ENCODE measurements around the gene PRKN.

GRCh38 chr6:161486361-161487216 lies 1241.0 kb downstream of the PRKN start:
- TF ChIP-seq CTCF (IDR thresholded peaks at IDR 0.05): no peak
- no peak for TF ChIP-seq POLR2A (IDR thresholded peaks at IDR 0.05)
